Left renal pelvis (tissue), 4 donors: Measurements from ENCODE around the gene MSI2. TPM values are rescaled to one million over a fixed set of nuclear protein-coding genes. Genes with fewer than 3 reads are reported as not detected.

Experiments
- DNase-seq, 4 donors: peaks; one replicate each; pipeline ENCODE4 v3.0.0-alpha.2; 2013; ENCODE audit warnings: low read depth in 4 of 4, low spot score in 3 of 4
- polyA plus RNA-seq, 4 donors: library from polyadenylated mRNA; unstranded; fragments of 120-200 nt; gene quantifications; one replicate each; pipeline ENCODE4 v1.2.1, GENCODE V29; 2013; ENCODE audit not compliant: insufficient read length in 4 of 4

Gene MSI2
- polyA plus RNA-seq, 4 donors: 46.8 to 107 (median 97.2) TPM

DNA sequence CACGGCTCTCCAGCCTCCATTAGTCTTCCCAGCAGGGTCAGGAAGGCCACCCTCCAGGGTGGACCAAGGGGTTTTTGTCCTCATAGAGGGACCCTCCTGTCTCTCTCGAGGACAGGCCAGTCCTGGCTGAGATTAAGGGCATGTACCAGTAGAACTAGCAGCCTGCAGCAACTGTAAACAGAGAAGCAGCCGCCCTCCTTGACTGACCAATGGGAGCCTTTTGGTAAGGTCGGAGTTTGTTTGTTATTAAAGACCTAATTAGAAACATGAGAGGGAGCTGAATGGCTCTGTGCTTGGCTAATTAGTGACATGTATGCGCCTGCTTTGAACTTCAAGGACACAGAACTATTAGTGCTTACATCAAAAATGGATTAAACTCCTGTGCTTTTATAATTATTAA is 408.8 kb downstream of the MSI2 start:
- DNase-seq: no peak

DNA sequence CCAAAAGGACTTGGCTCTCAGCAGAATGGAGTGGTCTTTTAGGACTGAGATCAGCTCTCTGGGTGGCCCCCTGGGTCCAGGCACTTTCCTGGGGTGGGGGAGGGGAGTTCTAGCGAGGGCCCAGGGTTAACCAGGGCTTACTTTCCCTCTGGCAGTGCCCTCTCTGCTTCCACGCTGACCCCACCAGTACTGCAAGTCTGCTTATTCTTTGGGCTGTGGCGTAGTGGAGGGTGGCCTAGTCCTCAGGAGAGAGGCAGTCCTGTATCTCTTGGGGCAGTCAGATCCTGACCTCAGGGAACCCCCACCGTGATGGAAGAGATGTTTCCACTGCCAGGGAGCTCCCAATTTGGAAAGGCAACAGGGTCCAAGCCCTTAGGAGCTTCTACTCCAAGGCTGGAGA is 409.4 kb downstream of the MSI2 start:
- DNase-seq: no peak

DNA sequence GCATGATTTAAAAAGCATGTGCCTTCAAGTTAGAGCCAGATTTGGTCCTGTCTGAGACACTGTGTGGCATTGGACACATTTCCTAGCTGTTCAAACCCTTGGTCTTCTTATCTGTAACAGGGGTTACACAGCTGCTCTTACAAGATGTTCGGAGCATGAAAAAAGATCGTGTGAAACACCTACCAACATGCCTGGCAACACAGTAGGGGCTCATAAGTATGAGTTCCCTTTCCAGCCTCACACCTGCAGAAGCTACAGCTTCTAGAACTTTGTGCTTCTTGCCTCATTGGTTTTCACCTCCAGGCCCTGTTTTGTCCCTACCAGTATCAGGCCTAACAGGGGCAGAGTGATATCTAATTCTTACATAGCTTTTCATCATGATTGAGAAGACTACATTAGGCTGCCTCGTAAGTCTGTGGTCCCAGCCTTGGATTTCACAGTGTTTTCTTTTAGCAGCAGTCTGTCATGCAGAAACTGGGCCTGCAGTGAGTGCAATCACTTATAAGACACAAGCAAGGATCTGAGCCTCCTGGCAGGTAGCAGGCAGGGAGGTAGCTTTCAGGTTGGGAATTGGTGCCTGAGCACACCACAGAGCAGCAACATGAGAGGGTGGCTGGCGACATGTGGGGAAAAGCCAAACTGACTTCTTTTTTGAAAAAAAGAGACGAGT is 410.0 kb downstream of the MSI2 start:
- no peak for DNase-seq

DNA sequence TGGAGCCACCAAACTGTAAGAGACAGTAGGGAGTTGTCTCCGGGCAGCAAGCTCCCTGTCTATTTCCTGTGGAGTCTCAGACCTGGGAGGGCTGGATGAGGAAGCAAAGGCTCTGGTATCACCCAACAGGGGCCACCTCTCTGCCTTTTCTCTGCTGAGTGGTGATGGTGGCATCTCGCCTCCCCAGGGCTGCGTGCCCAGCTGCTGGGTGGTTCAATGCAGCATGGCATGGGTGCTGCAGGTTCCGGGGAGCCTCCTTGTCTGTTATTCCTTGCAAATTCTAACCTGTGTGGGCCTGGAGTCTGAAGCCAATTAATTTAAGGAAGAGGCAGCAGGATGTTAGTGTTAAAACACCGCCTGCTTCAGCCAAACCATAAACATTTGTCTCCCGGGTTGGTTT is 410.6 kb downstream of the MSI2 start:
- DNase-seq: no peak

DNA sequence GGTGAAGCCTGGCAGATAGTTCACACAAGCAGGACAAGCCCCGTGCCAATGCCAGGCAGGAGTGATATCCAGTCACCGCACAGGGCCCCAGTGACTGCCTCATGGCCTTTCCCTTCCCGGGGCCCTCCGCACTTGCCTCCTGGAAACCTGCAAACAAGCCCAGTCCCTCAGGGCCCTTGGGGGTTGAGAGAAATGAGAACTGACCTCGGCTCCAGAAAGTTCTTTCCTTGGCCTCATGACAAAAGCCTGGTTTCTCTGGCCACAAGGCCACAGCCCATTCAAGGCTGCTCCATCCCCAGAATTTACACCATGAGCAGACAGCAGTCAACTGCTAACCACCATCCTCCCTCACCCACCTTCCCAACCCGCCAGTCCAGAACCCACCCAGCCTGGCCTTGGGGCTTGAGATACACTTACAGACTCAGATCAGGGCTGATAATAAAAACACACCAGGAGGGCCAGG is 411.2 kb downstream of the MSI2 start:
- DNase-seq: no peak

DNA sequence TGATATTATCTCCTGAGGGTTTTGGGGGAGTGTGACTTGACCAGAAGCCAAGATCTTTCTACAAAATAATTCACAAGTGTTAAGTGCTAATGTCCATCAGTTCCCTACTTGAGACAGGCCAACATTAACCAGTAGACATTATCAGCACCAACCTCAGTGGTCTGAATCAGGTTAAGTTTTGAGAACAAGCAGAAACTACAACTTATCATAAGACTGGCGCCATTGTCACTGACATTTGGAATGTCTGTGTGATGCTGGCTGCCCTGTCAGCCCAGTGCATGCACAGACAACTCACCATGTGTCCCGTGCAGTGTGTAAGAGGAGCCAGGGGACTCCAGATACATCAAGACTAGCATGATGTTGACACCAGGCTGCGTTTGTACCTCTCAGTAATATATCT is 412.0 kb downstream of the MSI2 start:
- no peak for DNase-seq

DNA sequence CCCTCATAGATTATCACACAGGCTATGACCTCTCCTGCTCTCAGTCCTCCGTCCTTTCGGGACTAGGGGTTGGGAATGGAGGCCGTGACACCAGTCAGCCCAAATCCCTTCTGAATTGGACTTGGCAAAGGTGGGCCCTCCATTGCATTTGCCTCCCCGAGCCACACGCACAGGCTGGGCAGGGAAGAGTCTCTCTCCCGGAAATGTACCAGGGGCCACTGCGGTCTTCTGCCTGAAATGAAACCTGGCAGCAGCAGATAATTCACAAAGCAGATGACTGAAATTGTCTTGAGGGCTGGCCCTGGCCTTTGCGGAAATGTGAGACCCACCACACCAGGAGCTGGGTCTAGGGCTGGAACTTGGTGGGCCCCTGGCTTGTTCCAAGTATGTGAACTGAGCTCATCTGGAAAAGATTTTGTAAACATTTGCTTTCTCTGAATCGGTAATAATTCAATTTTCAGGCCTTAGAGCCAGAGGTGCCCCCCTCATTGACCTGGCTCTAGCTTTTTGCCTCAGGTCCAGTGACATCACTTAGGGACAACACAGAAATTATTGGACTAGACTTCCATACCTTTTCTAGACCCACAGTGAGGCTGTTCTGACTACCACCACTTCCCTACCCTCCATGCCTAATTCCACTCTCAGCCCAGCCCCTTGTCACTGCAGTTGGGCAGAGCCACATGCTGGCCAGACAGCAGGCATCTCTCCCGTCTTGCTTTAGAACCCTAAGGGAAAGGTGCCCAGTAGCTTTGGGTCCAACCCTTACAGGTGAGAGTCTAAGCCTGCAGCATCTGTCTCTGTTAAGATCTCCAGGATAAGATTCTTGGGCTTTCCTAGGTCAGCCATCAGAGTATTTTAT is 413.6 kb downstream of the MSI2 start:
- no peak for DNase-seq

DNA sequence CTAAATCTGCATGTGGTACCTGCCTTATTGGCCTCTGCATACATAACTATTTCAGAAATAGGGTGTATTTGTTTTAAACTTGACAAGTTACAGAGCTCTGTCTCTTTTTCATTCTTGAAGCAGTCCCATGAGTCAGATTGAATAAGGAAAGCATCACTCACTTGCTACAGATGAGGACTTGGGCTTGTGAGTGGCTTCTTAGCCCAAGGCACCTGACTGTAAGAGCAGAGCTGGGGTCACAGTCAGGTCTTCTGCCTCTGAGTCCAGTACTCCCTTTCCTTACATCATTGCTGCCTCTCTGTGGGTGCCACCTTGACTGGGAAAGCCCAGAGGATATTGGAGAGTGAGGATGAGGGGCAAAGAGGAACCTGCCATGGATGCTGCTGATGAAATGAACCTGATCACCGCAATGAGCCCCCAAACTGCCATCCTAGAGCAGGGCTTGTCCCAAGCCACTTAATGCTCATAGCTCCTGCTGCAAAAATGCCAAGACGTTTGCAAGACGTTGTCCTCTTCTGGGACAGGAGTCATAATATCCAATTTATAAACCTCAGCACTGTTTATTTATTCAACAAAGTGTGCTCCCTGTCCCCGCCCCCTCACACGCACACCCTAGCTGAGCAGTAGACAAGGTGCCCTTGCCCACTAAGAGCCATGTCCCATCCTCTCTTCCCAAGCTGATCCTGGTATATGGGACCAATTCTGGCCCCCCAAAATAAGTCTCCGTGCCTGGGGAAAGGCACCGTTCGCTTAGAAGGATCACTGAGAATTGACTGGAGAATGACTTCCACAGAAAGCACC is 414.6 kb downstream of the MSI2 start:
- DNase-seq: no peak

DNA sequence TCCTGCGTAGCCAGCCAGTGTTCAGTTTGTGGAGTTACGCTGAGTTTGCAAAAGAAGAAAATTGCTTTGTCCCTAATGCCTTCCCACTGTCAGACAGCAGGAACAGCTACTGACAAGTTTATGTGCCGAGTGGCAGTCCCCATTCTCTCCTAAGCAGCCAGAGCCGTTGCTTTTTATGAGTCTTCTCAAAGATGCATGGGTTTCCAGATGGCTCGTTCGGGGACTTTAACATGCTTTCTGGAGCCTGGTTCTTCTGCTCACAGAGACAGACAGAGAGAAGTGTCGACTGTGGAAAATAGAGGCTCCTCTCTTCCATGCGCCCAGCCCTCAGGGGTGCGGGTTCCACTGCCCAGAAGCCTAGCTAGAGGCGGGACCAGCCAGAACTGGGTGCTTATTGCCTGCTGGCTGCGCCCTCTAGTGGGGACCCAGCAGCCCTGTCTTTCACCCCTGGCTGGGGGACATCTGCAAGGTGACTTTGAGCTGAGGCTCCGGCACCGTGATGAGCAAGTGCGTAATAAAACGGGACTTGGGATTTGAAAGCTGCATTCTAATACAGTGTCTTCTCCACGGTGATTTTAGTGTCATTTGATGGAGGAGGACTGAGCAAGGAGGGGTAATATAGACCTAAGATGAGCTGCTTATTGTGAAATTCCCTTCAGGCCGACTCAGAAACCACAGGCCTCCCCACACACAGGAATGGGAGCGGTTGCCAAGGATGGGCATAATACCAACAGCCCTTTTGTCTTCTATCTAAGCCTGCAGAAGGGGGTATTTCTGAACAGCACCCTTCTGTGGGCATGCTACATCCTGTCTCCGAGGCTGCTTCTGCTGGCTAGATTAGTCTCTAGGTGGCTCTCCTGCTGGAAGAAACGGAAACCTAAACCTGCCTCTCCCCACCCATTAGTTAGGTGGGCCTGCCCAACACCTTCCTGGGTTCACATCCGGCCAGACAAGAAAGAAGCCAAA is 415.6 kb downstream of the MSI2 start:
- peak; percentile 52 to 69 (median 60) for DNase-seq

DNA sequence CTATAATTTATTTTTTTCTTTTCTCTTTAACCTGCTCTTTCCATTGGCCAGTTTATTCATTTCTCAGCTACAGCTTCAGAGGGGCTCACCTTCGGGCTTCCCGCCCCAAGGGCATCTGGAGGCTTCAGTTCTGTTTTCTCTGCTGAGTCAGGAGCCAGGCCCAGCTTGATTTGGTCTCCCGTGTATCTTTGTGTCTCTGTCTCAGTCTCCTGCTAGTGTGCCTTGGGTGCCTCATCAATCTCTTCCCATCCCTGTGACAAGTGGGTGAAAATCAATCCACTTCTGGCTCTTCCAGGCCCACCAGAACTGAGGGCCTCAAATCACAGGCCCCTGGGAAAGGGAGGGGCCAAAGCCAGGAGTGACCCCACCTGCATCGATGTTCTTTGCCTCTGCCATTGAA is 416.6 kb downstream of the MSI2 start:
- DNase-seq: no peak

DNA sequence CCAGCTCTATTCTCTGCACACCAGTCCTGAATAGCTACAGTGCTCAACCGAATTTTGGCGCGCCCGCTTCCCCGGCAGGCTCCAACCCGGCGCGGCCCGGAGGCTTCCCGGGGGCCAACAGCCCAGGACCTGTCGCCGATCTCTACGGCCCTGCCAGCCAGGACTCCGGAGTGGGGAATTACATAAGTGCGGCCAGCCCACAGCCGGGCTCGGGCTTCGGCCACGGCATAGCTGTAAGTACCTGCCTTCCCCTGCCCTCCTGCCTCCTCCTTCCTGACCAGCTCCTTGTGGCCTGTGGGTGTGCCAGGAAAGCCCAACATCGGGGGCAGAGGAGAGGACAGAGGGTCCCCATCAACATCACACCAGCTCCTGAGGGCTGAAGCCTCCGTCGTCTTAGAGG is 418.6 kb downstream of the MSI2 start:
- DNase-seq: no peak

DNA sequence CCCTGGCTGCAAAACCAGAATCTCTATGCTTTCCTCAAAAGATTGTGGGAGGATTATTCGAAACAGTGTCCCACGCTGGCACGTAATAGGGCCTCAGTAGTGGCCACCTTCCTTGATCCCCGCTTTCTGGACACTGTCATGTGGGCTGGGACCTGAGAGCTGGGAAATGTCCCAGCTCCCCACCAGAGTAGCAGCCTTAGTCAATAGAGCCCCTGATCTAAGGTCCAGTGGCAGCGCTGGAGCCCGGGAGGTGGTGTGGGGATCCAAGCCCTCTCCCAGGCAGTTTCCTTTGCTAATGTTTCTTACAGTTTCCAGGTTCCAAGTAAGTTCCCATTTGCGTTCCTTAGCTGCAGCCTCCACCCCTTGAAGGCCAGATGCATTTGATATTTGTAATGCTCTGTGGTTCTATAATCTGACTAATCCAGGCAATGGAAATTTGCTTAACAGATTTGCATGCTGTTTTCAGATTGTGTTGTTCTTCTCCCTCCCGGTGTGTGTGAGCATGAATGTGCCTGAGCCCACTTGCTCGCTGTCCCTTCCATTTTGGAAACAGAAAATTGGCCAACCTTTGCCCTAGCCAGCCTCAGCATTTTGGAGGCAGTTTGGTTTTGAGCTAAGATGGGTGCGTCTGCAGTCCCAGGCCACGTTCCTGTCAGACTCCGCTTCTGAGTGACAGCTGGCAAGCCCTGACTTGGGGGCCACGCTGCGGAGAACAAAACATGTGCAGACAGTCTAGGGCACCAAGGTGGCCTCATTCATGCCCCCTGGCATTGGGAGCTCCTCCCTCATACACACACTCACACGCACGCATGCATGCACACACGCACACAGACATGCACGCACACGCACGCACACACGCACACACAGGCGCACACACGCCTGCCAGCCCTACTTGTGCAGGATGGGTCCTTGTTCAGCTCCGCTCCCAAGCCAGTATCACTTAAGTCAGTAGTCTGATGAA is 419.4 kb downstream of the MSI2 start:
- DNase-seq: no peak

DNA sequence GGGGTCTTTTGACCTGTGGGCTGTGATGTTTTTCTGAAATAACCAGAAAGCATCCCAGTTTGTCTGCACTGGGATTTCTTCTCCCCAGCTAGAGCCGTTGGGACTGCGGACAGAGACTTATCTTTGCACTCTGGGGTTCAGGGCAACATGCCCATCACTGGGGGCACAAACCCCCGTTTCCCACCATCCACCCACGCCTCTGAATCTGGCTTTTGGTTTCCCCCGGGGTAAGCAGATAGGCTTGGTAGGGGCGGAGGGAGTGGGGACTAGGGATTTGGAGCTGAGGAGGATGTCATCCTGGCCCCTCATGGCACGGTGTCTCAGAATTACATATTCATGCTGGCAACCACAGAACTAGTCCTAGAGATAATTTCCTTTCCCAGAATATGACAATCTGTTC is 420.2 kb downstream of the MSI2 start:
- no peak for DNase-seq

DNA sequence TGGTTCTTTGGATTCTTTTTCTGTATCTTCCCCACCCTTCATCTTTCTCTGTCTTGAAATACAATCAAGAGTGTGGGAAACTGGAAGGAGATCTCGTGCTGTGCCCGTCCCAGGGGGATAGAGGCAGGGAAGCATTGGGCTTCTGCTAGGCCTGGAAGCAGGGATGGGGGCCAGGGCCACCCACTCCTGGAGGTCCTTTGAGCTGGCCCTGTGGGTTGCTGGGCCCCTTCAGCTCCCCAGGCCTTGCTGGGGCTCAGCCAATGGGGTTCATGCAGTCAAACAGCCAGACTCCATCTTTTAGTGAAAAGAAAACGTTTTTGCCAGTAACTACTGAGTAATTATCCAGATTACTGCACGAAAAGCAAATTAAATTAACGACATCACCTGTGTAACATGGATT is 421.0 kb downstream of the MSI2 start:
- no peak for DNase-seq

DNA sequence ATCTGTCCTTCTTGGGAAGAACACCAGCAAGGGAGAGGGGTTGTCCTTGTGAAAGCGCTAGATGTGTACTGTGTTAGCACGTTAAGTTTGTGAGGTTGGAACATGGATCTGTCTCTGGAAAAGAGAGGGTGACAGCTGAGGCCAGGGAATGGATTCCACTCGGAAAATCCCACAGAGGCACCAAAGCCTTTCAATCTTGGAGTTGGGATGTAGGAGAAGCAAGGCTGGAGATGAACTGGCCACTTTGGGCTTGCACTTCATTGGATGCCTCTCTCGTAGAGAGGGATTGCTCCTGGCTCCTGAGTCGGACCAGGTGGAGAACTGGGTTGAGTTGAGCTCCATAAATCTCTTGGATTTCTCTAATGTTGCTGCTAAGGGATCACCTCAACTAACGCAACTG is 421.5 kb downstream of the MSI2 start:
- no peak for DNase-seq

DNA sequence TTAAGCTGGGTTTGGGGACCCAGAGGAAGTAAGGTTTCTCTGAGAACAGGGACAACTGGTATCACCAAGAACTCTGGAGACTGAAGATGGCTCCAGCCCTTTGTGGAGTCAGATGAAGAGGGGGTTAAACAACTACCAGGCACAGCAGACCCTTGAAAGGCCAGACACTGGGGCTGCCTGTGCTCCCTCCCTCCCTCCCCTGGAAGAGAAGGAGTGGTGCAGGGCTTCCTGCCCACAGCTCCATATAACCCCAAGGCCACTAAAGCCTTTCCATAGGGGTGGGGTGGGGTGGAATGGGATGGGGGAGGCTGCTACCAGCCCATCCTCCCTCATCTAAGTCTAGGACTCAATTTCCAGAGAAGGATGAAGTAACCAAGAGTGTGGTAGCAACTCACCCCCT is 422.1 kb downstream of the MSI2 start:
- no peak for DNase-seq

DNA sequence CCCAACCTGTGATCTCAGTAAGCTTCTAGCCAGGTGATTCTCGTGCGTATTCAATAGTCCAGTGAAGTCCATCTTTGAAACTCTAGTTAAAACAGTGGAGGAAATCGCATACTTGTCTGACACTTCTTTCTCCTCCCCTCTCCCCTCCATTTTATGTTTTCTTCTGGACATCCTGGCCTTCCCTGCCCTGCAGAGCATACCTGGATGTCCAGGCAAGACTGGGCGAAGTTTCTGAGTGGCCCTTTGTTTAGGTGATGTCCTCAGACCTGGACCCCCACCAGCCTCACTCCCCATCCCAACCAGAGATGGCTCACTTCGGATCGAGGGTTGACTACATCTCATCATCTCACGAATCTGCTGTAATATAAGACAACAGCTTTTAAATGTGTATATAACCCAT is 423.0 kb downstream of the MSI2 start:
- no peak for DNase-seq

DNA sequence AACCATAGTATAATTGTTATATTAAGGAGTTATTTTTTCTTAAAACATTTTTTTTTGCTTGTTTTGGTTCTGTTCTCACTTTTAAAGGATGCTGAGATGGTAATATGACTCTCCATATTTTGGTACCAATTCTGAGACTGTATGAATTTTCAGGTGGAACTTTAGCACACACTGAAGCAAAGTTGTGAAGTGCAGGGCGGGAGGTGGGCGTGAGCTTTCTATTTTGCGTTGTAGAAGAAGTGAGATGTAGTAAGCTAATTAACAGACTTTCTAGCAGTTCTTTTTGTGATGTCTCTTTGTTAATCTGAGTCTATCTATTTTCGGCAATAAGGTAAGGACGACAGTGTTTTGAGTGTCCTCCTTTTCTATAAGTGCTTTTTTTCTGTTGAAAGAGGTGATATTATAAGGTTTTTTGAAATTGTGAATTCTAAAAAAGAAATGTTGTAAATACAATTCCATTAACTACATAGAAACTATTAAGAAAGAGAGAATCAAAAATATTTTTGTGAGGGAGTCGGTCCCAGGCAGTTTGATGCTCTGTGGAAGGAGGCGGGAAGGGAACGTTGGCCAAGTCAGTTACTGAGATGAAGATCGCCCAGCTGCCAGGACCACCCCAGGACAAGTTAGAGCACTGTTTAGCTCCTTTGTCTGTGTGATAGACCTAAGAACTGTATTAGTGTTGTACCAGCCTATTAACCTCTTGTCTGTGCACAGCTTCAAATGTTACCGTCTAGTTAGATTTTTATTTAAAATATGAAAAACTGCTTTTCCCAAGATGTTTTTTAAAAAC is 423.8 kb downstream of the MSI2 start:
- DNase-seq: no peak
